T-helper 17 cell (primary cell): ENCODE data around the gene GULP1. TPM values are rescaled to one million over a fixed set of nuclear protein-coding genes. Genes with fewer than 3 reads are reported as not detected.

ENCODE experiments used
- ATAC-seq: fragments of 150-1000 bp; cut with Tn5 transposase; 2 replicates; pipeline ENCODE4 v1.10.0; 2021; ENCODE audit warnings: mild to moderate bottlenecking, moderate library complexity
- DNase-seq, 3 donors: peaks; one replicate each; pipeline versions ENCODE4 v3.0.0 to v3.0.0-alpha.2; 2020 to 2021
- H3K9me3 ChIP-seq: one replicate; pipeline ENCODE4 v1.7.0; 2013; ENCODE audit warnings: low read length, mild to moderate bottlenecking; ENCODE audit not compliant: control insufficient read depth, poor library complexity, severe bottlenecking
- H3K27ac Mint-ChIP-seq: one replicate; pipeline ENCODE4 v1.8.0; 2022; ENCODE audit warnings: mild to moderate bottlenecking, moderate library complexity, mixed read lengths
- H3K27me3 Mint-ChIP-seq: one replicate; pipeline ENCODE4 v1.8.0; 2022; ENCODE audit warnings: mixed read lengths
- H3K36me3 Mint-ChIP-seq: one replicate; pipeline ENCODE4 v1.8.0; 2022; ENCODE audit warnings: low read depth, mixed read lengths
- H3K4me1 Mint-ChIP-seq: one replicate; pipeline ENCODE4 v1.8.0; 2022; ENCODE audit warnings: mild to moderate bottlenecking, mixed read lengths
- H3K4me3 Mint-ChIP-seq: one replicate; pipeline ENCODE4 v1.8.0; 2022; ENCODE audit warnings: mild to moderate bottlenecking, moderate library complexity, mixed read lengths
- total RNA-seq, 4 donors: library from RNA in 2 of 4; stranded (reverse) in 2 of 4; gene quantifications; one replicate each; pipeline ENCODE4 v1.2.3 and lab custom pipeline; 2022 to 2026

The GULP1 gene
- total RNA-seq, 2 donors from 2014 or later: not detected

DNA sequence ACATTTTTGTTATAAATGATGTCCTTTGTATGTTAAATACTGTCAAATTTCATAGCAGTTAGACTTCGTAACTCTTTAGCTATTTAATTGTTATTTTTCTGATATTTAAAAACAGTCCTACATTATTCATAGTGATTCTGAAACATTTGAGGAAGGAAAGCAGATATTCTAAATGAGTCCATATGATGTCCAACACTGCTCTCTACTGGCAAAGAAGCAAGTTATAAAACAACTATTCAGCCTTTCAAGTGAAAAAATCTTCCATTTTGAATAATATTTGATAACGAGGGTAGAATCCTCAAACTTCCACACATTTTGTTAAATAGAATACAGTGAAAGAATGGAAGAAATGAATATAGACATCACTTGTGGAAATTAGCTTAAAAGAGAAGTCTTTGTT, 220.8 kb downstream of the GULP1 start:
- no peaks in the 10 kb centered on the region for H3K9me3 ChIP-seq
- H3K4me1 Mint-ChIP-seq: peaks cover 3% of the 10 kb centered on the region
- DNase-seq (no peak), ATAC-seq (no peak)
- no peak overlapping the region for H3K4me3 Mint-ChIP-seq
- H3K36me3 Mint-ChIP-seq: no peaks in the 10 kb centered on the region
- H3K27me3 Mint-ChIP-seq: peaks cover 8% of the 10 kb centered on the region
- H3K27ac Mint-ChIP-seq: no peak overlapping the region

GRCh38 chr2:188515918-188516317, 224.2 kb downstream of the GULP1 start:
- H3K27ac Mint-ChIP-seq: no peak overlapping the region
- H3K4me1 Mint-ChIP-seq: peaks cover 3% of the 10 kb centered on the region
- no peaks in the 10 kb centered on the region for H3K36me3 Mint-ChIP-seq
- H3K27me3 Mint-ChIP-seq: peaks cover 4% of the 10 kb centered on the region
- DNase-seq (no peak), ATAC-seq (no peak)
- H3K9me3 ChIP-seq: no peaks in the 10 kb centered on the region
- H3K4me3 Mint-ChIP-seq: no peak overlapping the region

DNA sequence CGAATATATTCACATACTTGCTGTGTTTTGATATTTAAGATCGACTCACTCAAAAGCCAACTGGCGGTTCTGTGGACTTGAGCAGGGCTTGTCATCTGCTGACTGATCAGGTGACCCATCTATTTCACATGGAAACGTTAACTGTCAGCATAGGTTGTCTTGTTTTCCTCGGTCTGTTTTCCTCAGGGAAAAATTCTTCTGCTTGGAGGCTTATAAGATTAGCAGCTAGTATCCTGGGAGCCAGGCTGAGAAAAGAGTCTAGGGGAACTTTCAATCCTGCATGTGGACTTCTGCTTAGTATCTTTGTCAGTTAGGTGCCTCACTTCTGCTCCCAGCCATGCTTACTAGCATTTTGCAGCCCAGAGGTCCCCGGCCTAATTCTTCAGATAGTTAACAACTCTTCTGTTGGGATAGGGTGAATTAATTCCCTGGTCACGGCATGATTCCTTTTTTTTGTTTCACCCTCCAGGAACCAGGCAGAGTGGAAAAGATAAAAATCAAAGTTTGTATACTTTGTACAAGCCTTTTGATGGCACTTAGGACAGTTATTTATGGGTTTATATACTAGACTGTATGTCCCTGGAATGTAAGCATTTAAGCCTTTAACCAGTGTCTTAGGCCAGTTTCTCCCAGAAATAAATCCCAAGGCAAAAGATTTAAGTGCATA, 226.0 kb downstream of the GULP1 start:
- Mint-ChIP-seq H3K36me3 (no peaks in the 10 kb centered on the region), H3K4me1 (peaks cover 3% of the 10 kb centered on the region), H3K4me3 (no peak overlapping the region), H3K27ac (no peak overlapping the region), H3K27me3 (peaks cover 10% of the 10 kb centered on the region)
- DNase-seq (no peak), ATAC-seq (no peak)
- H3K9me3 ChIP-seq: no peaks in the 10 kb centered on the region

GRCh38 chr2:188518381-188518780, 226.7 kb downstream of the GULP1 start:
- H3K9me3 ChIP-seq: no peaks in the 10 kb centered on the region
- no peak overlapping the region for H3K27ac Mint-ChIP-seq
- peaks cover 10% of the 10 kb centered on the region for H3K27me3 Mint-ChIP-seq
- no peak for DNase-seq
- peaks cover 3% of the 10 kb centered on the region for H3K4me1 Mint-ChIP-seq
- no peak overlapping the region for H3K4me3 Mint-ChIP-seq
- no peaks in the 10 kb centered on the region for H3K36me3 Mint-ChIP-seq
- ATAC-seq: no peak

GRCh38 chr2:188519136-188519535, 227.5 kb downstream of the GULP1 start:
- H3K9me3 ChIP-seq: no peaks in the 10 kb centered on the region
- Mint-ChIP-seq H3K4me3 (no peak overlapping the region), H3K27ac (no peak overlapping the region), H3K27me3 (peaks cover 10% of the 10 kb centered on the region), H3K36me3 (no peaks in the 10 kb centered on the region), H3K4me1 (peaks cover 3% of the 10 kb centered on the region)
- no peak for ATAC-seq
- no peak for DNase-seq

DNA sequence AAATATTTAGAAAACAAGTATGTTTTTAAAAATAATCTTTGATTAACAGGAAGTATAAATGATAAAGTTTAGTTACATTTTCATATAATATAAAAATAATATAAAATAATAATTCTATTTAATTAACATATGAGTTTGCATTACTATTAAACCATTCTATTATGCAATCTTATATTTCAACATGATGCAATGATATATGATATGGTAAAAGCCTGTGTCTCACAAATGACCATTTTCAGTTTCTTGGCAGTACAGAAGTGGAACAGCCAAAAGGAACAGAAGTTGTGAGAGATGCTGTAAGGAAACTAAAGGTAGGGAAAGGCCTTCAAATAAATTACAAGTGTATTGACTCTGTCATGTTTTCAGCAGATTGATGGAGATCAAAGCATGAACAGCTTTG, 230.8 kb downstream of the GULP1 start:
- no peak overlapping the region for H3K4me3 Mint-ChIP-seq
- DNase-seq (no peak), ATAC-seq (no peak)
- peaks cover 10% of the 10 kb centered on the region for H3K27me3 Mint-ChIP-seq
- H3K4me1 Mint-ChIP-seq: no peaks in the 10 kb centered on the region
- no peak overlapping the region for H3K27ac Mint-ChIP-seq
- no peaks in the 10 kb centered on the region for H3K9me3 ChIP-seq
- H3K36me3 Mint-ChIP-seq: no peaks in the 10 kb centered on the region

DNA sequence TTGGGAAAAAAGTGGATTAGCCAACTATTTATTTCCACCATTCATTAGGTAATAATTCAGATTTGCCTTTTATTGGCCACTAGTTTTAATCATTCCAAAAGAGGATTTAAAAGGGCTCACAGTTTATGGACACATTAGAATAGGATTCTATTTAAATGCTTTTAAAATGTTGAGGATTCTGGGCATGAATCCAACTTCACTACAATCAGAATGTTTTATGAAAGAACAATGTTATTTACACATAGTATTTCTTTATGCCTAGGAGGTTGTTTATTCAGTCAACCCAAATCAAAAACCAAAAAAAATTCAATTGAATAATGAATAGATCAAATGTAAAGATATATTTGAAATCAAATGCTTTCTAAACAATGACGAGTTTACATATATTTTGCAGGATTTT, 232.2 kb downstream of the GULP1 start:
- Mint-ChIP-seq H3K4me1 (no peaks in the 10 kb centered on the region), H3K27ac (no peak overlapping the region), H3K27me3 (peaks cover 10% of the 10 kb centered on the region), H3K36me3 (no peaks in the 10 kb centered on the region), H3K4me3 (no peak overlapping the region)
- DNase-seq (no peak), ATAC-seq (no peak)
- H3K9me3 ChIP-seq: no peaks in the 10 kb centered on the region

- Mint-ChIP-seq H3K4me3 (no peak overlapping the region), H3K27me3 (peaks cover 10% of the 10 kb centered on the region), H3K4me1 (no peaks in the 10 kb centered on the region), H3K27ac (no peak overlapping the region), H3K36me3 (no peaks in the 10 kb centered on the region)
- H3K9me3 ChIP-seq: no peaks in the 10 kb centered on the region
- peak; percentile 44 for ATAC-seq
- DNase-seq: no peak
These were observed 232.9 kb downstream of the GULP1 start for GRCh38 chr2:188524519-188525113.

DNA sequence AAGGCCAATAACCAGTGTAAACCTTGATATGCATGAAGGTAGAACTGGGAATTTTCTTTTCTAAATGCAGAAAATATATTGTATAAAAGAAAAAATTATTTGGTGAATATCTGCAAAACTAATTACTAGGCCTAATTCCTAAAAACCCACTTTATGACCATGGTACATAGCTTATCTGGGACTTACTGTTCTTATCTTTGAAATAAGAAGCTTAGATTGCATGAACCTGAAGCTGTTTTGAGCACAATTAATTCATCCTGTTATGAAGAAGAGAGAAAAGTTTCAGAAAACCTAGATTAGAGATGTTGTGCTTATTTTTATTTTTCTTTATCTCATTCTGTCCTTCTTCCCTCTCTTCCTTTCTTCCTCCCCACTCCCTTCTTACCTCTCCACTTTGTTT, 235.0 kb downstream of the GULP1 start:
- Mint-ChIP-seq H3K27ac (no peak overlapping the region), H3K27me3 (no peaks in the 10 kb centered on the region)
- no peak for ATAC-seq

DNA sequence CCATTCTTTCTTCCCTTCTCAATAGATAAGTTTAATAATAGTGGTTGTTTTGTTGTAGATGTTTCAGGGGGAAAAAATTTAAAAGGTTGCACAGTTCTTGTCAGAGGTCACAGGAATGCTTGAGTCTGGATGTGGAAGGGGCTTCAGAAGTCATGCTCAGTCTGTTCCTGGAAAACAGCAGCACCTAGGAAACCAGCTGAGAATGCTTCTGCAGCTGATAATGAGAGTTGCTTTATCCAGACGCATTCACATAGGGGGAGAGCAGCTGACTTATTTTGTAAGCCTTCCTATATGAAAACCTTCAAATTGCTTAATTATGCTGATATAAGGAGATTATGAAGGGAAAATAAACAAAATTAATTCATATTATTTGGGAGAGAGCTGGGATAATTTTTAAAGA, 235.5 kb downstream of the GULP1 start:
- Mint-ChIP-seq H3K27ac (no peak overlapping the region), H3K27me3 (no peaks in the 10 kb centered on the region), H3K4me1 (no peaks in the 10 kb centered on the region), H3K4me3 (no peak overlapping the region), H3K36me3 (no peaks in the 10 kb centered on the region)
- ATAC-seq (no peak), DNase-seq (no peak)
- H3K9me3 ChIP-seq: no peaks in the 10 kb centered on the region

More for the DNA sequence above, 235.0 kb downstream of the GULP1 start:
- H3K9me3 ChIP-seq: no peaks in the 10 kb centered on the region
- Mint-ChIP-seq H3K4me1 (no peaks in the 10 kb centered on the region), H3K36me3 (no peaks in the 10 kb centered on the region), H3K4me3 (no peak overlapping the region)
- DNase-seq: no peak

DNA sequence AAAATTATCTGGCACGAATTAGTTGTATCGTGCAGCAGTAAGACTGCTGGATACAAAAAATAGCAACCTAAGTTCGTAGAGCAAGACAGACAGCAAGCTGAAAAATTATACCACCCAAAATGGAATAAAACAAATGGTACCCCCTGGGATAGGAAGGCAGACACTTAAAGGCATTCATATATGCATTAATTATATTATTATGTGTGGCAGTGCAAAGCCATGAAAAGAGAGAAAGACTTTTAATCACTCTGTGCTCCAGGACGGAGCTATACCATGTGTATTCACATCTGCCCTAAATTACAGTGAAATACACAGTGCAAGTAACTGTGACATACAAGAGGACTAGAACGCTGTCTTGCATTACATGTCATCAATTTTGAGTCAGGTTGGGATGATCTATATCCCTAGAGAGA, 235.9 kb downstream of the GULP1 start:
- H3K9me3 ChIP-seq: no peaks in the 10 kb centered on the region
- no peaks in the 10 kb centered on the region for H3K27me3 Mint-ChIP-seq
- ATAC-seq (no peak), DNase-seq (no peak)
- no peak overlapping the region for H3K27ac Mint-ChIP-seq
- no peaks in the 10 kb centered on the region for H3K36me3 Mint-ChIP-seq
- no peak overlapping the region for H3K4me3 Mint-ChIP-seq
- H3K4me1 Mint-ChIP-seq: no peaks in the 10 kb centered on the region

- no peak overlapping the region for H3K27ac Mint-ChIP-seq
- no peaks in the 10 kb centered on the region for H3K36me3 Mint-ChIP-seq
- ATAC-seq (no peak), DNase-seq (no peak)
- H3K9me3 ChIP-seq: no peaks in the 10 kb centered on the region
- no peaks in the 10 kb centered on the region for H3K4me1 Mint-ChIP-seq
- H3K4me3 Mint-ChIP-seq: no peak overlapping the region
- H3K27me3 Mint-ChIP-seq: no peaks in the 10 kb centered on the region
These were observed 238.0 kb downstream of the GULP1 start for GRCh38 chr2:188529710-188530109.

GRCh38 chr2:188534875-188535274, 243.2 kb downstream of the GULP1 start:
- Mint-ChIP-seq H3K27ac (no peak overlapping the region), H3K4me1 (no peaks in the 10 kb centered on the region), H3K4me3 (no peak overlapping the region), H3K27me3 (no peaks in the 10 kb centered on the region), H3K36me3 (no peaks in the 10 kb centered on the region)
- ATAC-seq (no peak), DNase-seq (no peak)
- H3K9me3 ChIP-seq: no peaks in the 10 kb centered on the region

DNA sequence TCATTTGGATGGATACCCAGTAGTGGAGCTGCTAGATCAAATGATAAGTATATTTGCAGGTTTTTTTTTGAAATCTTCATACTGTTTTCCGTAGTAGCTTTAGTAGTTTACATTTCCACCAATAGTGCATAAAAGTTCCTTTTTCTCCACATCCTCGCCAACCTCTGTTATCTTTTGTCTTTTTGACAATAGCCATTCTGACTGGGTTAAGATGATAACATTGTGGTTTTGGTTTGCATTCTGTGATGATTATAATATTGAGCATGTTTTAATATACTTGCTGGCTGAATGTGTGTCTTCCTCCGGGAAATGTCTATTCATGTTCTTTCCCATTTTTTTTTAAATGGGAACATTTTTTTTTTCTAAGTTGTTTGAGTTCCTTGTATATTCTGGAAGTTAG, 260.0 kb downstream of the GULP1 start:
- H3K27ac Mint-ChIP-seq: no peak overlapping the region
- no peaks in the 10 kb centered on the region for H3K9me3 ChIP-seq
- ATAC-seq (no peak), DNase-seq (no peak)
- no peak overlapping the region for H3K4me3 Mint-ChIP-seq
- peaks cover 2% of the 10 kb centered on the region for H3K4me1 Mint-ChIP-seq
- no peaks in the 10 kb centered on the region for H3K36me3 Mint-ChIP-seq
- H3K27me3 Mint-ChIP-seq: no peaks in the 10 kb centered on the region
